ENCODE measurements around the gene PCDHGA8.
"Not testable (repeated sequence)": the region's sequence is repeated elsewhere in the genome, so short reads cannot be mapped to it uniquely, and the experiment has no call there.

PCDHGA8 gene

DNA sequence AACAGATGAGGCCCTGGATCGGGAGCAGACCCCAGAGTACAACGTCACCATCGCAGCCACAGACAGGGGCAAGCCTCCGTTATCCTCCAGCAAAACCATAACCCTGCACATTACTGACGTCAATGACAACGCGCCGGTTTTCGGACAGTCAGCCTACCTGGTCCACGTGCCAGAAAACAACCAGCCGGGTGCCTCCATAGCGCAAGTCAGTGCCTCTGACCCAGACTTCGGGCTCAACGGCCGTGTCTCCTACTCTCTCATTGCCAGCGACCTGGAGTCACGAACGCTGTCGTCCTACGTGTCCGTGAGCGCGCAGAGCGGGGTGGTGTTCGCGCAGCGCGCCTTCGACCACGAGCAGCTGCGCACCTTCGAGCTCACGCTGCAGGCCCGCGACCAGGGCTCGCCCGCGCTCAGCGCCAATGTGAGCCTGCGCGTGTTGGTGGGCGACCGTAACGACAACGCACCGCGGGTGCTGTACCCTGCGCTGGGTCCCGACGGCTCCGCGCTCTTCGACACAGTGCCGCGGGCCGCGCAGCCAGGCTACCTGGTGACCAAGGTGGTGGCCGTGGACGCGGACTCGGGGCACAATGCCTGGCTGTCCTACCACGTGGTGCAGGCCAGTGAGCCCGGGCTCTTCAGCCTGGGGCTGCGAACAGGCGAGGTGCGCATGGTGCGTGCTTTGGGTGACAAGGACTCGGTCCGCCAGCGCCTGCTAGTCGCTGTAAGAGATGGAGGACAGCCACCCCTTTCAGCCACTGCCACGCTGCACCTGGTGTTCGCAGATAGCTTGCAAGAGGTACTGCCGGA is 26.8 kb downstream of the PCDHGA8 start:
- Histone ChIP-seq H3K4me1 (ENCODE audit: control insufficient read depth, insufficient read depth, low read length) (no peaks in the 10 kb centered on the region), H3K36me3 (ENCODE audit: control insufficient read depth, insufficient read depth, low read length) (peaks cover 58% of the 10 kb centered on the region), H3K9me3 (ENCODE audit: control insufficient read depth, low read length) (peaks cover 22% of the 10 kb centered on the region), H3K27me3 (ENCODE audit: control insufficient read depth, insufficient read depth, low read length, poor library complexity, severe bottlenecking) (no peaks in the 10 kb centered on the region), H3K27ac (ENCODE audit: insufficient read depth, low read depth, low read length, poor library complexity, severe bottlenecking) (no peak overlapping the region), H3K4me3 (ENCODE audit: insufficient read depth, low read depth, low read length) (no peak overlapping the region)
- 96 to 97% methylated on average over 74 of the region's 74 CpGs for WGBS, 2 experiments

DNA sequence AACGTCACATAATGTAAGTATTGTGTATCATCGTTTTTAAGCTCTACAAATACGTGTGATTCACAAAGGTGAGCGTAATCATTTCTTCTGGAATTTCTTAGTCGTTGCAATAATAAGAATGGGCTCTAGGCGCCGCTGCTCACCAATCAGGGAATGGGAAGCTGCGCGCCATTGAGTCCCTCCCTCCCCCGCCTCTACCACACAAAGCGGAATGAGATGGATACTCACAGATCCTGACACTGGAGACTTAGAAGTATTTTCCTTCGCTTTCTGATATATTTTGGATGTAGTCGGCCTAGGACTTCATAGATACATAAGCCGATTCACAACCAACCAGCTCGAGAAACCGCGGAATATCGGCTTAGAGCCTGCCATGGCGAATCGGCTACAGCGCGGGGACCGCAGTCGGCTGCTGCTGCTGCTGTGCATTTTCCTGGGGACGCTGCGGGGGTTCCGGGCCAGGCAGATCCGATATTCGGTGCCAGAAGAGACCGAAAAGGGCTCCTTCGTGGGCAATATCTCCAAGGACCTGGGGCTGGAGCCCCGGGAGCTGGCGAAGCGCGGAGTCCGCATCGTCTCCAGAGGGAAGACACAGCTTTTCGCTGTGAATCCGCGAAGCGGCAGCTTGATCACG is 28.5 kb downstream of the PCDHGA8 start, which contains the start of gene PCDHGA11:
TSS of gene PCDHGA11 (plus strand) at position 197 of the 634 bp plus-strand sequence. CDS start at position 374, 177 bp downstream.
- H3K4me3 ChIP-seq (ENCODE audit: insufficient read depth, low read depth, low read length): no peak within 1 kb of the TSS
- H3K36me3 ChIP-seq (ENCODE audit: control insufficient read depth, insufficient read depth, low read length): peaks cover 46% of the 10 kb centered on the region
- no peaks in the 10 kb centered on the region for H3K27me3 ChIP-seq (ENCODE audit: control insufficient read depth, insufficient read depth, low read length, poor library complexity, severe bottlenecking)
- WGBS, 2 experiments: 91 to 92% methylated on average over 42 of the region's 42 CpGs
- H3K4me1 ChIP-seq (ENCODE audit: control insufficient read depth, insufficient read depth, low read length): no peaks in the 10 kb centered on the region
- no peak within 1 kb of the TSS for H3K27ac ChIP-seq (ENCODE audit: insufficient read depth, low read depth, low read length, poor library complexity, severe bottlenecking)
- peaks cover 20% of the 10 kb centered on the region for H3K9me3 ChIP-seq (ENCODE audit: control insufficient read depth, low read length)

DNA sequence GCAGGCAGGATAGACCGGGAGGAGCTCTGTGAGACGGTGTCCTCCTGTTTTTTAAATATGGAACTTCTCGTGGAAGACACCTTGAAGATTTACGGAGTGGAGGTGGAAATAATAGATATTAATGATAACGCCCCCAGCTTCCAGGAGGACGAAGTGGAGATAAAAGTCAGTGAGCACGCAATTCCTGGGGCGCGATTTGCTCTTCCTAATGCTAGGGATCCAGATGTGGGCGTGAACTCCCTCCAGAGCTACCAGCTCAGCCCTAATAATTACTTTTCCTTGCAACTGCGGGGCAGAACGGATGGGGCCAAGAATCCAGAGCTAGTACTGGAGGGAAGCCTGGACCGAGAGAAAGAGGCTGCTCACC is 29.0 kb downstream of the PCDHGA8 start:
- Histone ChIP-seq H3K27me3 (ENCODE audit: control insufficient read depth, insufficient read depth, low read length, poor library complexity, severe bottlenecking) (no peaks in the 10 kb centered on the region), H3K36me3 (ENCODE audit: control insufficient read depth, insufficient read depth, low read length) (peaks cover 47% of the 10 kb centered on the region), H3K4me1 (ENCODE audit: control insufficient read depth, insufficient read depth, low read length) (no peaks in the 10 kb centered on the region), H3K27ac (ENCODE audit: insufficient read depth, low read depth, low read length, poor library complexity, severe bottlenecking) (no peak overlapping the region), H3K4me3 (ENCODE audit: insufficient read depth, low read depth, low read length) (no peak overlapping the region), H3K9me3 (ENCODE audit: control insufficient read depth, low read length) (peaks cover 20% of the 10 kb centered on the region)
- WGBS, 2 experiments: 94% methylated on average over 13 of the region's 13 CpGs

DNA sequence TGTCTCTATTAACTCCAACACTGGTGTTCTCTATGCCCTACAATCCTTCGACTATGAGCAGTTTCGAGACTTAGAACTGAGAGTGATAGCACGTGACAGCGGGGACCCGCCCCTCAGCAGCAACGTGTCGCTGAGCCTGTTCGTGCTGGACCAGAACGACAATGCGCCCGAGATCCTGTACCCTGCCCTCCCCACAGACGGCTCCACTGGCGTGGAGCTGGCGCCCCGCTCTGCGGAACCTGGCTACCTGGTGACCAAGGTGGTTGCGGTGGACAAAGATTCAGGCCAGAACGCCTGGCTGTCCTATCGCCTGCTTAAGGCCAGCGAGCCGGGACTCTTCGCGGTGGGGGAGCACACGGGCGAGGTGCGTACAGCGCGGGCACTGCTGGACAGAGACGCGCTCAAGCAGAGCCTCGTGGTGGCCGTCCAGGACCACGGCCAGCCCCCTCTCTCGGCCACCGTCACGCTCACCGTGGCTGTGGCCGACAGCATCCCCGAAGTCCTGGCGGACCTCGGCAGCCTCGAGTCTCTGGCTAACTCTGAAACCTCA is 30.4 kb downstream of the PCDHGA8 start:
- Histone ChIP-seq H3K4me3 (ENCODE audit: insufficient read depth, low read depth, low read length) (no peak overlapping the region), H3K4me1 (ENCODE audit: control insufficient read depth, insufficient read depth, low read length) (no peaks in the 10 kb centered on the region), H3K27ac (ENCODE audit: insufficient read depth, low read depth, low read length, poor library complexity, severe bottlenecking) (no peak overlapping the region), H3K36me3 (ENCODE audit: control insufficient read depth, insufficient read depth, low read length) (peaks cover 57% of the 10 kb centered on the region), H3K27me3 (ENCODE audit: control insufficient read depth, insufficient read depth, low read length, poor library complexity, severe bottlenecking) (no peaks in the 10 kb centered on the region), H3K9me3 (ENCODE audit: control insufficient read depth, low read length) (peaks cover 29% of the 10 kb centered on the region)
- 97 to 98% methylated on average over 42 of the region's 42 CpGs for WGBS, 2 experiments

DNA sequence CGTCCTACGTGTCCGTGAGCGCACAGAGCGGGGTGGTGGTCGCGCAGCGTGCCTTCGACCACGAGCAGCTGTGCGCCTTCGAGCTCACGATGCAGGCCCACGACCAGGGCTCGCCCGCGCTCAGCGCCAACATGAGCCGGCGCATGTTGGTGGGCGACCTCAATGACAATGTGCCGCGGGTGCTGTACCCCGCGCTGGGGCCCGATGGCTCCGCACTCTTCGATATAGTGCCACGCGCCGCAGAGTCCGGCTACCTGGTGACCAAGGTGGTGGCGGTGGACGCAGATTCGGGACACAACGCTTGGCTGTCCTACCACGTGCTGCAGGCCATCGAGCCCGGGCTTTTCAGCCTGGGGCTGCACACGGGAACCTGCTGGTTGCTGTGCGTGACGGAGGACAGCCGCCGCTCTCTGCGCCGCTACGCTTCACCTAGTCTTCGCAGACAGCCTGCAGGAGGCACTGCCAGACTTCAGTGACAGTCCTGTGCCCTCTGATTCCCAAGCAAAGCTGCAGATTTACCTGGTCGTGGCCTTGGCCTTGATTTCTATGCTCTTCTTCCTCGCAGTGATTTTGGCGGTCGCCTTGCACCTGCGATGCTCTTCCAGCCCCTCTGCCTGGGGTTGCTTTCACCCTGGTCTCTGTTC is 35.5 kb downstream of the PCDHGA8 start:
- Histone ChIP-seq H3K27me3 (ENCODE audit: control insufficient read depth, insufficient read depth, low read length, poor library complexity, severe bottlenecking) (no peaks in the 10 kb centered on the region), H3K27ac (ENCODE audit: insufficient read depth, low read depth, low read length, poor library complexity, severe bottlenecking) (no peak overlapping the region), H3K36me3 (ENCODE audit: control insufficient read depth, insufficient read depth, low read length) (peaks cover 49% of the 10 kb centered on the region), H3K4me3 (ENCODE audit: insufficient read depth, low read depth, low read length) (no peak overlapping the region), H3K4me1 (ENCODE audit: control insufficient read depth, insufficient read depth, low read length) (no peaks in the 10 kb centered on the region), H3K9me3 (ENCODE audit: control insufficient read depth, low read length) (peaks cover 20% of the 10 kb centered on the region)
- WGBS, 2 experiments: 97 to 98% methylated on average over 53 of the region's 53 CpGs

DNA sequence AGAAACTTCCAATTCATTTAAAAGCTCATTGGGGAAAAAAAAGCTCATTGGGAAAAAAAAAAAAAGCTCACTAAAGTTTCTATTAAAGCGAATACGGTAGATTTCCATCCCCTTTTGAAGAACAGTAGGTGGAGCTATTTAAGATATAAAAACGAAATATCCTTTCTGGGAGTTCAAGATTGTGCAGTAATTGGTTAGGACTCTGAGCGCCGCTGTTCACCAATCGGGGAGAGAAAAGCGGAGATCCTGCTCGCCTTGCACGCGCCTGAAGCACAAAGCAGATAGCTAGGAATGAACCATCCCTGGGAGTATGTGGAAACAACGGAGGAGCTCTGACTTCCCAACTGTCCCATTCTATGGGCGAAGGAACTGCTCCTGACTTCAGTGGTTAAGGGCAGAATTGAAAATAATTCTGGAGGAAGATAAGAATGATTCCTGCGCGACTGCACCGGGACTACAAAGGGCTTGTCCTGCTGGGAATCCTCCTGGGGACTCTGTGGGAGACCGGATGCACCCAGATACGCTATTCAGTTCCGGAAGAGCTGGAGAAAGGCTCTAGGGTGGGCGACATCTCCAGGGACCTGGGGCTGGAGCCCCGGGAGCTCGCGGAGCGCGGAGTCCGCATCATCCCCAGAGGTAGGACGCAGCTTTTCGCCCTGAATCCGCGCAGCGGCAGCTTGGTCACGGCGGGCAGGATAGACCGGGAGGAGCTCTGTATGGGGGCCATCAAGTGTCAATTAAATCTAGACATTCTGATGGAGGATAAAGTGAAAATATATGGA is 38.1 kb downstream of the PCDHGA8 start, which contains the start of gene PCDHGA12:
TSS of gene PCDHGA12 (plus strand) at position 176 of the 782 bp plus-strand sequence. CDS start at position 429, 253 bp downstream.
- H3K27me3 ChIP-seq (ENCODE audit: control insufficient read depth, insufficient read depth, low read length, poor library complexity, severe bottlenecking): no peaks in the 10 kb centered on the region
- no peaks in the 10 kb centered on the region for H3K4me1 ChIP-seq (ENCODE audit: control insufficient read depth, insufficient read depth, low read length)
- peaks cover 24% of the 10 kb centered on the region for H3K9me3 ChIP-seq (ENCODE audit: control insufficient read depth, low read length)
- peaks cover 46% of the 10 kb centered on the region for H3K36me3 ChIP-seq (ENCODE audit: control insufficient read depth, insufficient read depth, low read length)
- no peak within 1 kb of the TSS for H3K27ac ChIP-seq (ENCODE audit: insufficient read depth, low read depth, low read length, poor library complexity, severe bottlenecking)
- 95% methylated on average over 33 of the region's 33 CpGs for WGBS, 2 experiments
- H3K4me3 ChIP-seq (ENCODE audit: insufficient read depth, low read depth, low read length): no peak within 1 kb of the TSS

DNA sequence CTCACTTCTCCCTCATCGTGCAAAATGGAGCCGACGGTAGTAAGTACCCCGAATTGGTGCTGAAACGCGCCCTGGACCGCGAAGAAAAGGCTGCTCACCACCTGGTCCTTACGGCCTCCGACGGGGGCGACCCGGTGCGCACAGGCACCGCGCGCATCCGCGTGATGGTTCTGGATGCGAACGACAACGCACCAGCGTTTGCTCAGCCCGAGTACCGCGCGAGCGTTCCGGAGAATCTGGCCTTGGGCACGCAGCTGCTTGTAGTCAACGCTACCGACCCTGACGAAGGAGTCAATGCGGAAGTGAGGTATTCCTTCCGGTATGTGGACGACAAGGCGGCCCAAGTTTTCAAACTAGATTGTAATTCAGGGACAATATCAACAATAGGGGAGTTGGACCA is 38.9 kb downstream of the PCDHGA8 start:
- Histone ChIP-seq H3K27me3 (ENCODE audit: control insufficient read depth, insufficient read depth, low read length, poor library complexity, severe bottlenecking) (no peaks in the 10 kb centered on the region), H3K4me1 (ENCODE audit: control insufficient read depth, insufficient read depth, low read length) (no peaks in the 10 kb centered on the region), H3K36me3 (ENCODE audit: control insufficient read depth, insufficient read depth, low read length) (peaks cover 41% of the 10 kb centered on the region), H3K4me3 (ENCODE audit: insufficient read depth, low read depth, low read length) (no peak overlapping the region), H3K9me3 (ENCODE audit: control insufficient read depth, low read length) (peaks cover 24% of the 10 kb centered on the region), H3K27ac (ENCODE audit: insufficient read depth, low read depth, low read length, poor library complexity, severe bottlenecking) (no peak overlapping the region)
- WGBS, 2 experiments: 96 to 97% methylated on average over 37 of the region's 37 CpGs

DNA sequence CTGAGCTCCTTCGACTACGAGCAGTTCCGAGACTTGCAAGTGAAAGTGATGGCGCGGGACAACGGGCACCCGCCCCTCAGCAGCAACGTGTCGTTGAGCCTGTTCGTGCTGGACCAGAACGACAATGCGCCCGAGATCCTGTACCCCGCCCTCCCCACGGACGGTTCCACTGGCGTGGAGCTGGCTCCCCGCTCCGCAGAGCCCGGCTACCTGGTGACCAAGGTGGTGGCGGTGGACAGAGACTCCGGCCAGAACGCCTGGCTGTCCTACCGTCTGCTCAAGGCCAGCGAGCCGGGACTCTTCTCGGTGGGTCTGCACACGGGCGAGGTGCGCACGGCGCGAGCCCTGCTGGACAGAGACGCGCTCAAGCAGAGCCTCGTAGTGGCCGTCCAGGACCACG is 39.9 kb downstream of the PCDHGA8 start:
- H3K4me1 ChIP-seq (ENCODE audit: control insufficient read depth, insufficient read depth, low read length); H3K4me3 ChIP-seq (ENCODE audit: insufficient read depth, low read depth, low read length); H3K27ac ChIP-seq (ENCODE audit: insufficient read depth, low read depth, low read length, poor library complexity, severe bottlenecking); H3K27me3 ChIP-seq (ENCODE audit: control insufficient read depth, insufficient read depth, low read length, poor library complexity, severe bottlenecking): not testable (repeated sequence)
- 97 to 98% methylated on average over 38 of the region's 38 CpGs for WGBS, 2 experiments
- peaks cover 16% of the 10 kb centered on the region for H3K9me3 ChIP-seq (ENCODE audit: control insufficient read depth, low read length)
- H3K36me3 ChIP-seq (ENCODE audit: control insufficient read depth, insufficient read depth, low read length): peaks cover 31% of the 10 kb centered on the region

DNA sequence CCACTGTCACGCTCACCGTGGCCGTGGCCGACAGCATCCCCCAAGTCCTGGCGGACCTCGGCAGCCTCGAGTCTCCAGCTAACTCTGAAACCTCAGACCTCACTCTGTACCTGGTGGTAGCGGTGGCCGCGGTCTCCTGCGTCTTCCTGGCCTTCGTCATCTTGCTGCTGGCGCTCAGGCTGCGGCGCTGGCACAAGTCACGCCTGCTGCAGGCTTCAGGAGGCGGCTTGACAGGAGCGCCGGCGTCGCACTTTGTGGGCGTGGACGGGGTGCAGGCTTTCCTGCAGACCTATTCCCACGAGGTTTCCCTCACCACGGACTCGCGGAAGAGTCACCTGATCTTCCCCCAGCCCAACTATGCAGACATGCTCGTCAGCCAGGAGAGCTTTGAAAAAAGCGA is 40.3 kb downstream of the PCDHGA8 start:
- peaks cover 15% of the 10 kb centered on the region for H3K9me3 ChIP-seq (ENCODE audit: control insufficient read depth, low read length)
- not testable (repeated sequence) for H3K4me1 ChIP-seq (ENCODE audit: control insufficient read depth, insufficient read depth, low read length); H3K4me3 ChIP-seq (ENCODE audit: insufficient read depth, low read depth, low read length); H3K27me3 ChIP-seq (ENCODE audit: control insufficient read depth, insufficient read depth, low read length, poor library complexity, severe bottlenecking); H3K27ac ChIP-seq (ENCODE audit: insufficient read depth, low read depth, low read length, poor library complexity, severe bottlenecking)
- WGBS, 2 experiments: 94 to 95% methylated on average over 29 of the region's 29 CpGs
- peaks cover 27% of the 10 kb centered on the region for H3K36me3 ChIP-seq (ENCODE audit: control insufficient read depth, insufficient read depth, low read length)

Data from ectodermal cell (in vitro differentiated cells).